Gastroesophageal sphincter (tissue), 4 donors: ENCODE measurements around the gene PPP2R5D. TPM values are rescaled to one million over a fixed set of nuclear protein-coding genes. Genes with fewer than 3 reads are reported as not detected.
"Not testable (repeated sequence)": the region's sequence is repeated elsewhere in the genome, so short reads cannot be mapped to it uniquely, and the experiment has no call there.

Source experiments
- ATAC-seq: fragments of 150-250 bp; one replicate; pipeline ENCODE4 v1.9.1; 2016; ENCODE audit warnings: mild to moderate bottlenecking, moderate library complexity
- H3K27ac ChIP-seq, 4 donors: fragments of 200-600 bp; sonication (generic) in 3 of 4; 1 replicate in 3 of 4; 2 replicates in 1 of 4; pipeline ENCODE4 v1.5.1; 2016 to 2019
- H3K27me3 ChIP-seq: fragments of 200-600 bp; sonication (generic); one replicate; pipeline ENCODE4 v1.5.1; 2019
- H3K36me3 ChIP-seq, 2 donors: fragments of 200-600 bp; sonication (generic); one replicate each; pipeline ENCODE4 v1.5.1; 2019; ENCODE audit warnings: control low read depth in 1 of 2
- H3K4me1 ChIP-seq, 3 donors: fragments of 200-600 bp; sonication (generic); 1 replicate in 2 of 3; 2 replicates in 1 of 3; pipeline ENCODE4 v1.5.1; 2016 to 2019; ENCODE audit warnings: control low read depth in 2 of 3
- H3K4me3 ChIP-seq, 2 donors: fragments of 200-600 bp; sonication (generic); one replicate each; pipeline ENCODE4 v1.5.1; 2019; ENCODE audit warnings: mild to moderate bottlenecking in 1 of 2, moderate library complexity in 1 of 2
- H3K9me3 ChIP-seq, 3 donors: fragments of 200-600 bp; sonication (generic); one replicate each; pipeline ENCODE4 v1.5.1; 2017 to 2019; ENCODE audit warnings: control low read depth in 2 of 3
- CTCF ChIP-seq, 4 experiments: fragments of 200-600 bp in 2 of 4; fragments of 450-650 bp in 2 of 4; sonication (generic) in 1 of 4; IDR thresholded peaks; one replicate each; pipeline ENCODE4 v1.5.1; 2017 to 2019; ENCODE audit warnings: antibody characterized with exemption in 4 of 4, mild to moderate bottlenecking in 2 of 4, moderate library complexity in 2 of 4
- EP300 ChIP-seq: sonication (generic); formaldehyde crosslinking; IDR thresholded peaks from one replicate; pipeline ENCODE4 v1.6.1; 2017; ENCODE audit warnings: antibody characterized with exemption, mild to moderate bottlenecking
- POLR2A ChIP-seq, 2 donors: fragments of 450-650 bp; IDR thresholded peaks; one replicate each; pipeline ENCODE4 v1.6.1; 2017; ENCODE audit warnings: antibody characterized with exemption in 2 of 2, mild to moderate bottlenecking in 2 of 2, moderate library complexity in 1 of 2
- POLR2AphosphoS5 ChIP-seq: sonication (generic); formaldehyde crosslinking; IDR thresholded peaks from one replicate; pipeline ENCODE4 v1.6.1; 2017; ENCODE audit warnings: antibody characterized with exemption
- WGBS, 2 donors: methylation state at CpG; one replicate each; pipeline ENCODE4 v1.1.5; 2018; ENCODE audit warnings: low coverage in 1 of 2; 5-methylcytosine and 5-hydroxymethylcytosine counted together
- total RNA-seq, 4 donors: library from RNA; depleted of rRNA; stranded (reverse); fragments of >200 nt; gene quantifications; one replicate each; pipeline ENCODE4 v1.1.0, GENCODE V29; 2016

Gene PPP2R5D
- total RNA-seq, 4 donors from 2014 or later, result 30.0 to 45.1 (median 36.3) TPM

- TF ChIP-seq POLR2A (IDR thresholded peaks at IDR 0.05), result no peak
- TF ChIP-seq CTCF (IDR thresholded peaks at IDR 0.05), result no peak
- TF ChIP-seq POLR2AphosphoS5, result no peak
- TF ChIP-seq EP300, result no peak
- H3K27me3 ChIP-seq, result no peaks in the 10 kb centered on the region
- no peaks in the 10 kb centered on the region for H3K9me3 ChIP-seq
- H3K36me3 ChIP-seq, result peaks cover 0 to 29% of the 10 kb centered on the region in 2 donors
- H3K4me3 ChIP-seq, result no peak overlapping the region
- ATAC-seq, result peak; percentile 82
- H3K27ac ChIP-seq, result peak overlapping the region in 3 of 4 donors; percentile 21 to 39 (median 35)
- H3K4me1 ChIP-seq, result peaks cover 0 to 10% (median 0%) of the 10 kb centered on the region in 3 donors
These were observed 36.4 kb upstream of the PPP2R5D start for GRCh38 chr6:42947950-42948349.

GRCh38 chr6:42952389-42952788, 32.0 kb upstream of the PPP2R5D start:
- Histone ChIP-seq H3K36me3 (no peaks in the 10 kb centered on the region), H3K27me3 (no peaks in the 10 kb centered on the region), H3K27ac (no peak overlapping the region), H3K4me3 (no peak overlapping the region), H3K4me1 (peaks cover 0 to 10% (median 0%) of the 10 kb centered on the region in 3 donors), H3K9me3 (no peaks in the 10 kb centered on the region)
- 84 to 100% methylated on average over 1 to 4 of the region's 4 CpGs for WGBS, 2 donors
- ATAC-seq, result no peak
- TF ChIP-seq POLR2A (IDR thresholded peaks at IDR 0.05) (no peak), EP300 (no peak), CTCF (IDR thresholded peaks at IDR 0.05) (no peak), POLR2AphosphoS5 (no peak)

GRCh38 chr6:42954405-42954804, 30.0 kb upstream of the PPP2R5D start:
- H3K4me3 ChIP-seq, H3K36me3 ChIP-seq, H3K9me3 ChIP-seq, H3K27ac ChIP-seq, H3K4me1 ChIP-seq, ATAC-seq, H3K27me3 ChIP-seq: not testable (repeated sequence)
- WGBS, 2 donors, result 86 to 90% methylated on average over 2 to 4 of the region's 4 CpGs

- Histone ChIP-seq H3K27me3 (no peaks in the 10 kb centered on the region), H3K4me3 (no peak overlapping the region), H3K27ac (no peak overlapping the region), H3K9me3 (no peaks in the 10 kb centered on the region), H3K36me3 (peaks cover 0 to 13% of the 10 kb centered on the region in 2 donors), H3K4me1 (peaks cover 0 to 24% (median 8%) of the 10 kb centered on the region in 3 donors)
- ATAC-seq, result no peak
- TF ChIP-seq CTCF (IDR thresholded peaks at IDR 0.05), result no peak
- no peak for TF ChIP-seq POLR2AphosphoS5
- no peak for TF ChIP-seq POLR2A (IDR thresholded peaks at IDR 0.05)
- TF ChIP-seq EP300, result no peak
- 62 to 84% methylated on average over 2 to 7 of the region's 8 CpGs for WGBS, 2 donors
These were observed 26.2 kb upstream of the PPP2R5D start for GRCh38 chr6:42958125-42958524.

GRCh38 chr6:42959917-42960242, 24.5 kb upstream of the PPP2R5D start:
- ATAC-seq, result no peak
- WGBS, 2 donors, result 22 to 34% methylated on average over 10 to 11 of the region's 13 CpGs
- peak overlapping the region; percentile 35 to 58 for H3K4me3 ChIP-seq

More at GRCh38 chr6:42959917-42960242, 24.5 kb upstream of the PPP2R5D start:
- H3K4me1 ChIP-seq, result peaks cover 0 to 24% (median 8%) of the 10 kb centered on the region in 3 donors
- TF ChIP-seq CTCF (IDR thresholded peaks at IDR 0.05) (no peak), POLR2A (IDR thresholded peaks at IDR 0.05) (no peak)
- no peaks in the 10 kb centered on the region for H3K9me3 ChIP-seq
- peak overlapping the region in 2 of 4 donors; percentile 57 to 58 for H3K27ac ChIP-seq
- no peaks in the 10 kb centered on the region for H3K27me3 ChIP-seq
- H3K36me3 ChIP-seq, result peaks cover 0 to 31% of the 10 kb centered on the region in 2 donors
